ENCODE results near the gene USP32.
A peak's percentile ranks its signal among the peaks of the same experiment; 100 is the strongest.

USP32 gene

GRCh38 chr17:60363700-60364405 lies 28.1 kb downstream of the USP32 start:
- no peak overlapping the region for H3K4me3 ChIP-seq (replicated peaks; ENCODE audit: low read depth, low read length)
- no peak for TF ChIP-seq CTCF (IDR thresholded peaks at IDR 0.05; ENCODE audit: low read length, missing control alignments)
- DNase-seq (ENCODE audit: low read depth), result no peak

GRCh38 chr17:60362329-60362728 lies 29.6 kb downstream of the USP32 start:
- TF ChIP-seq CTCF (IDR thresholded peaks at IDR 0.05; ENCODE audit: low read length, missing control alignments), result no peak
- no peak for DNase-seq (ENCODE audit: low read depth)

GRCh38 chr17:60361889-60362288 lies 30.0 kb downstream of the USP32 start:
- no peak for DNase-seq (ENCODE audit: low read depth)
- H3K4me3 ChIP-seq (replicated peaks; ENCODE audit: low read depth, low read length), result no peak overlapping the region
- no peak for TF ChIP-seq CTCF (IDR thresholded peaks at IDR 0.05; ENCODE audit: low read length, missing control alignments)

More at GRCh38 chr17:60362329-60362728, 29.6 kb downstream of the USP32 start:
- no peak overlapping the region for H3K4me3 ChIP-seq (replicated peaks; ENCODE audit: low read depth, low read length)

- no peak overlapping the region for H3K4me3 ChIP-seq (replicated peaks; ENCODE audit: low read depth, low read length)
- DNase-seq (ENCODE audit: low read depth), result no peak
- TF ChIP-seq CTCF (IDR thresholded peaks at IDR 0.05; ENCODE audit: low read length, missing control alignments), result no peak
Observed at GRCh38 chr17:60359415-60359814, 32.5 kb downstream of the USP32 start.

- no peak for TF ChIP-seq CTCF (IDR thresholded peaks at IDR 0.05; ENCODE audit: low read length, missing control alignments)
- DNase-seq (ENCODE audit: low read depth), result no peak
Observed at GRCh38 chr17:60358606-60359225, 33.2 kb downstream of the USP32 start.

GRCh38 chr17:60356940-60357339 lies 35.0 kb downstream of the USP32 start:
- H3K4me3 ChIP-seq (replicated peaks; ENCODE audit: low read depth, low read length), result no peak overlapping the region
- DNase-seq (ENCODE audit: low read depth), result peak; percentile 79
- TF ChIP-seq CTCF (IDR thresholded peaks at IDR 0.05; ENCODE audit: low read length, missing control alignments), result no peak

More at GRCh38 chr17:60358606-60359225, 33.2 kb downstream of the USP32 start:
- H3K4me3 ChIP-seq (replicated peaks; ENCODE audit: low read depth, low read length), result no peak overlapping the region
